ENCODE data around the gene KIF26B.

KIF26B gene

DNA sequence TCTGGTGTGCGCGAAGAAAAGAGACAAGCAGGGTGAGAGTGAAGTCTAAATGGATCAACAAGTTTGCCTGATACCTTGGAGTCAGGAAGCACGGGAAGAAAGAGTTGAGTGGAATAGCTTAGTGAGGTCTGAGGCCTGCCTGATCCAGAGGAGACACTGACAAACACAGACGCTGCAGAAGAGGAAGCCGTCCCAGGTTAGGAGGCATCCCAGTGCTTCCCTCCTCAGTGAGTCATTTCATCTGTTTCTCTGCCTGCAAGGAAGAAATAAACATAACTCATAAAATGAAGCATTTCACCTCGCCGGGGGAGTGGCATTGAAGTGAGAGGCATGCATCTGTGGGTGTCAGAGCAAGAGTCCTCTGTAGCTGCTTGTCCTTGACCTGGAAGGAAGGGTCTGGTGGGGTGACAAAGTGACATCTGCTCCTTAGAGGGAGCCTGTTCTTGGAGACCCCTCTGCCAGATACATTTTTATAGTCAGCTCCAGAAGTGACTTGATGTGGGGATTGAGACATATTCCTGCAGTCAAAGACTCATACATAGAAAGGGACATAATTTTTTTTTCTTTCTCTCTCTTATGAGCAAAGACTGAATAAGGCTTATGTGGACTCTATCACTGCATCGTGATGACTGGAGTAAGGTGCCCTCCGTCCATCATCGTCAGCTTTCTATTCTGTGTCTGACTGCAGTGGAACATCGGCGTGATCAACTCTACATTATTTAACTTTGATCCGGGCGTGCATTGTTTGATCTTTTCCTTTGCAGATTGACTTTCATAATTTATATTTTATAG lies 256.7 kb downstream of the KIF26B start:
- Mint-ChIP-seq H3K4me1 (no peaks in the 10 kb centered on the region), H3K36me3 (no peaks in the 10 kb centered on the region), H3K9me3 (no peaks in the 10 kb centered on the region), H3K27ac (no peak overlapping the region), H3K4me3 (no peak overlapping the region)
- ATAC-seq (no peak), DNase-seq (ENCODE audit: low spot score in 2 of 2) (no peak)

DNA sequence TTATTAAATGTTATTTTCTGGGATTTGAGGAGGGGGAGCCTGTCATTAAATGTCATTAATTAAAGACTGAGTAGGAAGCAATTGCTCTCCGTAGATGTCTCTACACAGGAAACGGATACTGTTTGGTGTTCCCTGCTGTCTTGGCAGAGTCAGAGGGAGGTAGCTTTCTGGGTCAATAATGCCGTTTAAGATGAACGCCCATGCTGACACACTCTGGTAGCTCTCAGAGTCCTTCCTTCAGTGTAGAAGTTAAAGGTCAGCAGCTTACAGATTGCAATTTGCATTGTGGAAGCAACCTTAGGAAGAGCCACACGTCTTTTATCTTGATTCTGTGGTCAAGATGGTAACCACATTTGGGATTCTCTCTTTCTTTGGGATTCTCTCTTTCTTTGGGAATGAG lies 257.5 kb downstream of the KIF26B start:
- DNase-seq (ENCODE audit: low spot score in 2 of 2), result no peak

DNA sequence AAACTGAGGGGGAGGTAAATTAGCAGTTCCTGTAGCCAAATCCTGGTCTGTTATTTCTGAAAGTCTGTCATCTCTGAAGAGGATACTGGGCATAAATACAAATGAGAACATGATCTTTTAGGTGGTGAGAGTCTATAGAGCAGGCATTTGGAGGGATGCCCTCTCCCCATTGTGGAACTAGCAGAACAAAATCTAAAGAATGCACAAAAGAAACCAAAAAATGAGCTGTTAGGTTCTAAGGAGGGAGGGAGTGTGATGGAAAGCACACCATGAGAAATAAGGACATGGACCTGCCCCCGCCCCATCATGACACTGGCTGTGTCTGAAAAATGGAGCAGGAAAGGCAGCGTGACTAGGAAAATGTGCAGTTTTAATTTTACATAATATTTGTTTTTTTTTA lies 262.0 kb downstream of the KIF26B start:
- no peaks in the 10 kb centered on the region for H3K9me3 Mint-ChIP-seq
- ATAC-seq (no peak), DNase-seq (ENCODE audit: low spot score in 2 of 2) (no peak)
- no peaks in the 10 kb centered on the region for H3K36me3 Mint-ChIP-seq
- H3K27ac Mint-ChIP-seq, result no peak overlapping the region
- H3K4me3 Mint-ChIP-seq, result no peak overlapping the region
- no peaks in the 10 kb centered on the region for H3K4me1 Mint-ChIP-seq

More for the DNA sequence above, 257.5 kb downstream of the KIF26B start:
- Mint-ChIP-seq H3K36me3 (no peaks in the 10 kb centered on the region), H3K4me1 (no peaks in the 10 kb centered on the region), H3K27ac (no peak overlapping the region), H3K9me3 (no peaks in the 10 kb centered on the region), H3K4me3 (no peak overlapping the region)
- no peak for ATAC-seq

DNA sequence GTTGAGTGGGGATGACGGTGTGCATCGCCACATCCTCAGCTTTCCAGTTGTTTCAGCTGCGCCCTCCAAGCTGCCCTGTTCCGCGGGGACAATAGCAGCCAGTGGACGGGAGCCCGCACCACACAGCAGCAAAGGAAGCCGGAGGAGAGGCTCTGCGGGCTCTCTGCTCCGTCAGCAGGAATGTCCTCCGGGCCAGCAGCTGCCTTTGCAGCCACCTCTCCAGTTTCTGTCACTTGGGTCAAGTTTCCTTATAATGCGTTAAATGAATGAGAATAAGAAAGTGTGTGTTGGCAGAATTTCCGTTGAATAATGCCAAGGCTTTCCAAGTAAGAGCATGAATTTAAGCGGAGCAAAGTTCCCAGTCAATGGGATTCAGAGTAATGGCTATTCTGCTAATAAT lies 263.3 kb downstream of the KIF26B start:
- no peak for DNase-seq (ENCODE audit: low spot score in 2 of 2)
- ATAC-seq, result no peak
- Mint-ChIP-seq H3K36me3 (no peaks in the 10 kb centered on the region), H3K9me3 (no peaks in the 10 kb centered on the region), H3K4me3 (no peak overlapping the region), H3K4me1 (no peaks in the 10 kb centered on the region), H3K27ac (no peak overlapping the region)

DNA sequence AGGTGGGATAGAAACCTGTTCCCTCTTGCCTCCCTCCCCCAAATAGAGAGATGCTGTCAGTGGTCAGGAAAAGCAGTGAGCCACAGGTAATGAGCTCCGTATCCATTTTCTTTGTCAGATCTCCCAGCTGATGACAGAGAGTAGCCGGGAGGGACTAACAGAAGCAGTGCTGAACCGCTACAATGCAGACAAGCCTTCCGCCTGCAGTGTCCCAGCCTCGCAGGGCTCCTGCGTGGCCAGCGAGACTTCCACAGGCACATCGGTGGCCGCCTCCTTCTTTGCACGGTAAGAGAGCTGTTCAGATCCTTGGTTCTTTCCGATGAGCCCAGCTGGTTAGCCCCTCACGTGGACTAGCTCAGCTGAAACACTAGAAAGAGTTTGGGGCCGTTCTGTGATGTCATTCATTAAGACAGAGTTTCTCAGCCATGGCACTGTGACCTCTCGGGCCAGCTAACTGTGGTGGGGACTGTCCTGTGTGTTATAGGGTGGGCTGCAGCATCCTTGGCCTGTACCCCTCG lies 264.7 kb downstream of the KIF26B start:
- H3K9me3 Mint-ChIP-seq, result no peaks in the 10 kb centered on the region
- no peaks in the 10 kb centered on the region for H3K4me1 Mint-ChIP-seq
- no peak overlapping the region for H3K4me3 Mint-ChIP-seq
- H3K36me3 Mint-ChIP-seq, result no peaks in the 10 kb centered on the region
- H3K27ac Mint-ChIP-seq, result no peak overlapping the region
- DNase-seq (ENCODE audit: low spot score in 2 of 2), result no peak
- ATAC-seq, result no peak

GRCh38 chr1:245419989-245420388 lies 265.2 kb downstream of the KIF26B start:
- Mint-ChIP-seq H3K9me3 (no peaks in the 10 kb centered on the region), H3K27ac (no peak overlapping the region), H3K4me1 (no peaks in the 10 kb centered on the region), H3K4me3 (no peak overlapping the region), H3K36me3 (no peaks in the 10 kb centered on the region)
- ATAC-seq (no peak), DNase-seq (ENCODE audit: low spot score in 2 of 2) (no peak)

- DNase-seq (ENCODE audit: low spot score in 2 of 2) (no peak), ATAC-seq (no peak)
- no peak overlapping the region for H3K4me3 Mint-ChIP-seq
- no peaks in the 10 kb centered on the region for H3K4me1 Mint-ChIP-seq
- H3K9me3 Mint-ChIP-seq, result no peaks in the 10 kb centered on the region
- no peaks in the 10 kb centered on the region for H3K36me3 Mint-ChIP-seq
- no peak overlapping the region for H3K27ac Mint-ChIP-seq
These were observed 266.1 kb downstream of the KIF26B start for GRCh38 chr1:245420926-245421325.

- no peak overlapping the region for H3K27ac Mint-ChIP-seq
- no peaks in the 10 kb centered on the region for H3K9me3 Mint-ChIP-seq
- H3K4me1 Mint-ChIP-seq, result no peaks in the 10 kb centered on the region
- H3K4me3 Mint-ChIP-seq, result no peak overlapping the region
- no peak for ATAC-seq
- no peak for DNase-seq (ENCODE audit: low spot score in 2 of 2)
- H3K36me3 Mint-ChIP-seq, result no peaks in the 10 kb centered on the region
These were observed 273.9 kb downstream of the KIF26B start for GRCh38 chr1:245428681-245429080.

- H3K9me3 Mint-ChIP-seq, result no peaks in the 10 kb centered on the region
- no peaks in the 10 kb centered on the region for H3K4me1 Mint-ChIP-seq
- H3K4me3 Mint-ChIP-seq, result no peak overlapping the region
- H3K36me3 Mint-ChIP-seq, result no peaks in the 10 kb centered on the region
- no peak for ATAC-seq
- no peak overlapping the region for H3K27ac Mint-ChIP-seq
- DNase-seq (ENCODE audit: low spot score in 2 of 2), result no peak
These were observed 276.9 kb downstream of the KIF26B start for GRCh38 chr1:245431706-245432105.

- Mint-ChIP-seq H3K4me1 (no peaks in the 10 kb centered on the region), H3K36me3 (no peaks in the 10 kb centered on the region), H3K27ac (no peak overlapping the region), H3K4me3 (no peak overlapping the region), H3K9me3 (peaks cover 3% of the 10 kb centered on the region)
- ATAC-seq, result no peak
- no peak for DNase-seq (ENCODE audit: low spot score in 2 of 2)
These were observed 277.6 kb downstream of the KIF26B start for GRCh38 chr1:245432228-245432875.

DNA sequence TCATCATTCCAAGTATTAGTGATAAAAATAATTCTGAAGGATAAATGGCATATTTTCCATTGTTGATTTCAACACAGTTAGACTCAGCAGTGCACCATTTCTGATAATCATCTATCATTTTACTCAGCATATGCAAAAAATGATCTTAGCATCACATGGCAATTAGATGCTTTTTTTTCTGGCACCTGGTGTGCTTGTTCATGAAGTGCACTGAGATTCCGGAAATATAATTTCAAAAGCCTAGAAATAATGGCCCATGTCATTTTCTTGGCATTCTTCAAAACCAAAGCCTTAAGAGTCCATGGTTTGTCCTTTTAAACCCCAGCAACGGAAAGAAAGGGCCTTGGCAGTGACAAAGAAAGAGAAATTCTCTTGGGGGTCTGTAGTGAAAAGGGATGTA lies 278.8 kb downstream of the KIF26B start:
- no peaks in the 10 kb centered on the region for H3K36me3 Mint-ChIP-seq
- no peak overlapping the region for H3K4me3 Mint-ChIP-seq
- DNase-seq (ENCODE audit: low spot score in 2 of 2) (no peak), ATAC-seq (no peak)
- peaks cover 3% of the 10 kb centered on the region for H3K9me3 Mint-ChIP-seq
- H3K4me1 Mint-ChIP-seq, result no peaks in the 10 kb centered on the region
- H3K27ac Mint-ChIP-seq, result no peak overlapping the region

DNA sequence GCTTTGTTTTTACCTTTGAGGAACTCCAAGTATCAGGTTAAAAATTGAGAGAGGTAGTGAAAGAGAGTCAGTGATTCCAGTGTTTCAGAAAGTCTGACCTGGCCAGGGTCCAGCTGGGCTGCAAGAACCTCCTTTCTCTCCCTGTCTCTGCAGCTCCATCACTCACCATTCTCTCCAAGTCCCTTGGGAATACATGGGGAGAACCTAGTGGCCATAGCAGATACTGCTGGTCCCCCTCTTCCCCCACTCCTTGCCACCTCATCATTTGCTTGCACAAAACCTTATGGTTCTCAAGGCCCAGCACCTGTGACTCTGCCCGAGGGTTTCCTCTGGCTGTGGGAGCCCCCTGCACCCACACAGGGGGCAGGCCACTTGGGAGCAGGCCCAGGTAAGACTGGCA lies 279.5 kb downstream of the KIF26B start:
- peaks cover 3% of the 10 kb centered on the region for H3K9me3 Mint-ChIP-seq
- H3K4me3 Mint-ChIP-seq, result no peak overlapping the region
- no peaks in the 10 kb centered on the region for H3K36me3 Mint-ChIP-seq
- H3K27ac Mint-ChIP-seq, result no peak overlapping the region
- no peaks in the 10 kb centered on the region for H3K4me1 Mint-ChIP-seq
- DNase-seq (ENCODE audit: low spot score in 2 of 2) (no peak), ATAC-seq (no peak)

DNA sequence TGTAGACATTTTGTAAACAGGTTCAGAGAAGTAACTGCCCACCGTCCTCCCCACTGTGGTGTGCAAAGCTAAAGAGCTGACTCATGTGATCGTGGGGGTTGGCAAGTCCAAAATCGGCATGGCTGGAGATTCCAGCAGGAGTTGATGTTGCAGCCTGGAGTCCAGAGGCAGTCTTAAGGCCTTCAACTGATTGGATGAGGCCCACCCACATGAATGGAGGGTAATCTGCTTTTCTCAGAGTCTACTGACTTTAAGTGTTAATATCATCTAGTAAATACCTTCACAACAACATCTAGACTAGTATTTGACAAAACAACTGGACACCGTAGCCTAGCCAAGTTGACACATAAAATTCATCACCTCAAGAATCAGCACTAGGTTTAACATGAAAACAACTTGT lies 281.6 kb downstream of the KIF26B start:
- H3K4me3 Mint-ChIP-seq, result no peak overlapping the region
- H3K27ac Mint-ChIP-seq, result no peak overlapping the region

DNA sequence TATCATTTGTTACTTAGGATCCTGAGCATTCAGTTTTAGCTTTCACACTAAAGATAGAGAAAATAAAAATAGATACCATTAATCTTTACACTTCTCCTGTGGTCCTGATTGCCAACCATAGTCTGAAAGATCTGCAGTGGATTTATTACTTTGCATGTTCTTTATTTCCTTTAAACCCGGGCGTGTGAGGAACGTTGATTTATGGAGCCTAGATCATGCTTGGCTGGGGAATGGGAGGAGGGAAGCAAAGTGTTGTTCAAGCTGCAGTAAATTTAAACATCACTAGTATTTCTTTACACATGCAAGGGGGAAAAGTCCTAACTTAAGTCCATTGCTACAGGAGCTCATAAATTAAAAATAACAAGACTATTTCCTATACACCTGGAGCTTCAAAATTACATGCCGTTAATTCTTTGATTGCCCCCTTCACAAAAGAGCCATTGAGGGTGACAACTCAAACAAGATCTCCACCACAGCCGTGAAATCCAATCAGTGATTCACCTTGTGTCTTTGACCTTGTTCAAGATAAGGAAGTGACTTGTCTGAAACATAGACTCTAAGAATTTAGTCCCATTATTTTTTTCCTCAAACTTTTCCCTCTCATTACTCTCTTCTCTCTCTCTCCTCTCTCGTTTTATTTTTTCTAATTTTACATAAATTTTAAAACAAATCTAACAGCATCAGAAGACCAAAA lies 282.7 kb downstream of the KIF26B start:
- Mint-ChIP-seq H3K4me3 (no peak overlapping the region), H3K36me3 (no peaks in the 10 kb centered on the region), H3K9me3 (peaks cover 3% of the 10 kb centered on the region), H3K4me1 (no peaks in the 10 kb centered on the region), H3K27ac (no peak overlapping the region)
- DNase-seq (ENCODE audit: low spot score in 2 of 2) (no peak), ATAC-seq (no peak)

More for the DNA sequence above, 281.6 kb downstream of the KIF26B start:
- no peaks in the 10 kb centered on the region for H3K36me3 Mint-ChIP-seq
- no peaks in the 10 kb centered on the region for H3K4me1 Mint-ChIP-seq
- peaks cover 3% of the 10 kb centered on the region for H3K9me3 Mint-ChIP-seq
- ATAC-seq, result no peak
- no peak for DNase-seq (ENCODE audit: low spot score in 2 of 2)

- Mint-ChIP-seq H3K4me3 (no peak overlapping the region), H3K36me3 (no peaks in the 10 kb centered on the region), H3K9me3 (peaks cover 3% of the 10 kb centered on the region), H3K27ac (no peak overlapping the region), H3K4me1 (no peaks in the 10 kb centered on the region)
- DNase-seq (ENCODE audit: low spot score in 2 of 2), result no peak
- ATAC-seq, result no peak
These were observed 286.1 kb downstream of the KIF26B start for GRCh38 chr1:245440922-245441321.

DNA sequence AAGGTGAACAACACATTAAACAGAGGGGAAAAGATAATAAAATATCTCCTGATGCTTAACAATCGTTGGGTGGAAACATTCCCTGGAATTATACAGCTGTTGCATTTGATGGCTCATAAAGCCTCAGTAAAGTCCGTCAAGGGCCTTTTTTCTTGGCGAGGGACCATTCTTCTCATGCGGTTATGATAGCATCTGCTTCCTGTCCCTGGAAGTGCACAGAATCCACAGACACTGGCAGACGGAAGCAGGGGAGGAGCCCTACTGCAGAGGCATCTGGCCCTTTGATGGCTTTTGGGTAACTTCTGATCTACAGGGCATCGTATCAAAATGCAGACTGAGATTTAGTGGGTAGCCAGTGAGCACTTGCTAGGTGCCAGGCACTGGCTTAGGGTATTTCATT lies 286.9 kb downstream of the KIF26B start:
- ATAC-seq, result no peak
- no peak for DNase-seq (ENCODE audit: low spot score in 2 of 2)
- H3K9me3 Mint-ChIP-seq, result peaks cover 3% of the 10 kb centered on the region
- no peaks in the 10 kb centered on the region for H3K4me1 Mint-ChIP-seq
- no peak overlapping the region for H3K4me3 Mint-ChIP-seq
- H3K27ac Mint-ChIP-seq, result no peak overlapping the region
- no peaks in the 10 kb centered on the region for H3K36me3 Mint-ChIP-seq
